ENCODE data around the gene LARGE1.

DNA sequence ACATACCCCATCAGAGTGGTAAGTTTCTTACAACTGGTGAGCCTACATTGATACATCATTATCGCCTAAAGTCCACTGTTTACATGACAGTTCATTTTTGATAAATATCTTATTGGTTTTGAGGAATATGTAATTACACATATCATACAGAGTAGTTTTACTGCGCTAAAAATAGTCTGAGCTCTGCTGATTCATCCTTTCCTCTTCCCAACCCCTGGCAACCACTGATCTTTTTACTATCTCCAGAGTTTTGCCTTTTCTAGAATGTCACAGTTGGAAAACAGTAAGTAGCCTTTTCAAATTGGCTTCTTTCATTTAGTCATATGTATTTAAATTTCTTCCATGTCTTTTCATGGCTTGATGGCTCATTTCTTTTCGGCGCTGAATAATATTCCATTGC, 112.8 kb downstream of the LARGE1 start:
- TF ChIP-seq CTCF (IDR thresholded peaks at IDR 0.05) (no peak), POLR2A (IDR thresholded peaks at IDR 0.05) (no peak)

Measured in uterus (tissue), 2 donors.